ENCODE measurements around the gene BRPF1.

The BRPF1 gene

GRCh38 chr3:9736831-9737230, 5.3 kb downstream of the BRPF1 start:
- DNase-seq (ENCODE audit: low read depth in 2 of 2) = no peak

GRCh38 chr3:9739181-9739580, 7.6 kb downstream of the BRPF1 start:
- no peak for DNase-seq (ENCODE audit: low read depth in 2 of 2)

GRCh38 chr3:9742560-9742959, 11.0 kb downstream of the BRPF1 start:
- DNase-seq (ENCODE audit: low read depth in 2 of 2) = no peak

DNA sequence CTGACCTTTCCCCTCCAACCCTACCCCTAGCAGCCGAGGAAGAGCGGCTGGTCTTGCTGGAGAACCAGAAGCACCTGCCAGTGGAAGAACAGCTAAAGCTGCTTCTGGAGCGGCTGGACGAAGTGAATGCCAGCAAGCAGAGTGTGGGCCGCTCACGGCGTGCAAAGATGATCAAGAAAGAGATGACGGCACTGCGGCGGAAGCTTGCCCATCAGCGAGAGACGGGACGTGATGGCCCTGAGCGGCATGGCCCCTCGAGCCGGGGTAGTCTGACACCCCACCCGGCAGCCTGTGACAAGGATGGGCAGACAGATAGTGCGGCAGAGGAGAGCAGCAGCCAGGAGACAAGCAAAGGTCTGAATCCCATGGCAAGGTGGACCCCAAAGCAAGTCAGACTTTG, 12.0 kb downstream of the BRPF1 start:
- DNase-seq (ENCODE audit: low read depth in 2 of 2) = no peak

- DNase-seq (ENCODE audit: low read depth in 2 of 2) = no peak
Measured at GRCh38 chr3:9744162-9744561, 12.6 kb downstream of the BRPF1 start.

- DNase-seq (ENCODE audit: low read depth in 2 of 2) = no peak
Measured at GRCh38 chr3:9745521-9745920, 14.0 kb downstream of the BRPF1 start.

DNA sequence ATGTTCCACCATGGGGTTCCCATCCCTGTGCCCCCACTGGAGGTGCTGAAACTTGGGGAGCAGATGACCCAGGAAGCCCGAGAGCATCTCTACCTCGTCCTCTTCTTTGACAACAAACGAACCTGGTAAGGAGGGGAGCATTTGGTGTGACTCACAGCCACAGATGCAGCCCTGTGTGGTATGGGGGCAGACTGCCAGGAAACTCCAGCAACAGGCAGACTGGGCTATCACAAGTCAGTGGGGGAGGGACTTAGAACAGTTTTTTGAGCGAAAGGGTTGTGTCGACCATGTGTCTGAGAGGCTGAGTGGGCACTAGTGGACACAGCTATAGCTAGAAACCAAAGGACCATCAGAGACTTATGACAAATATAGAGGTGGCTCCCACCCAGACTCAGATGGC, 14.8 kb downstream of the BRPF1 start:
- DNase-seq (ENCODE audit: low read depth in 2 of 2) = no peak

DNA sequence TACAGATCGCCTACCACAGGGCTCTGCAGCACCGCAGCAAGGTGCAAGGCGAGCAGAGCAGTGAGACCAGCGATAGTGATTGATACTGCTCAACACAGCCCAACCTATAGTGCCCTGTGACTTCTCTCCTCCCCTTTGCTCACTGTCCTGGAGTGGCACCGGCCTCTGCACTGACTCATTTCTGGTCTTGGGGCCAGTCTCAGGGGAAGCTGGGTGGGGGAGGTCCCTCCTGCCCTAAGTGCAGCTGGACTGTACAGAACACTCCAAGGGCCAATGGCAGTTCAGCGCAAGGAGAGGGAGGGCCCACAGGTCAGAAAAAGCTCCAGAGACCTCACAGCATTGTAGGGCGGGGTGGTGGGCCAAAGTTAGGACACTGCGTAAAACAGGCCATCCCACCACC, 15.7 kb downstream of the BRPF1 start:
- DNase-seq (ENCODE audit: low read depth in 2 of 2) = no peak

DNA sequence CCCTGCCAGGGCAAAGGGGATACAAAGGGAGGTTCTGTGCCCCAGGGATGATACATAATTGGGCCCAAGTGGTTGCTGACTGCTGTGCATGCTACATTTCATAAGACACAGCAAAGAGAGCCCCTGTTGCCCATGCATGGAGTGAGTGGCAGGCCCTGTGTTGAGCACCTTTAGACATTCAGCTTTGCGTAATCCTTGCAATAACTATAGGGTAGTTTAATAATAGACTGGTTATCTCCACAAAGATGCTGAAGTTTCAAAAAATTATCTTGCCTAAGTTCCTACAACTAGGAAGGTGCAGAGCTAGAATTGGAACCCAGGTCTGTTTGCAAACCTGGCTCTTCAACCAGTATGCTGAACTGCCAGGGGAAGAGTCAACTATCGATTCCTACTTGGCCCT, 16.5 kb downstream of the BRPF1 start:
- no peak for DNase-seq (ENCODE audit: low read depth in 2 of 2)

GRCh38 chr3:9749296-9749644, 17.7 kb downstream of the BRPF1 start:
- no peak for DNase-seq (ENCODE audit: low read depth in 2 of 2)

DNA sequence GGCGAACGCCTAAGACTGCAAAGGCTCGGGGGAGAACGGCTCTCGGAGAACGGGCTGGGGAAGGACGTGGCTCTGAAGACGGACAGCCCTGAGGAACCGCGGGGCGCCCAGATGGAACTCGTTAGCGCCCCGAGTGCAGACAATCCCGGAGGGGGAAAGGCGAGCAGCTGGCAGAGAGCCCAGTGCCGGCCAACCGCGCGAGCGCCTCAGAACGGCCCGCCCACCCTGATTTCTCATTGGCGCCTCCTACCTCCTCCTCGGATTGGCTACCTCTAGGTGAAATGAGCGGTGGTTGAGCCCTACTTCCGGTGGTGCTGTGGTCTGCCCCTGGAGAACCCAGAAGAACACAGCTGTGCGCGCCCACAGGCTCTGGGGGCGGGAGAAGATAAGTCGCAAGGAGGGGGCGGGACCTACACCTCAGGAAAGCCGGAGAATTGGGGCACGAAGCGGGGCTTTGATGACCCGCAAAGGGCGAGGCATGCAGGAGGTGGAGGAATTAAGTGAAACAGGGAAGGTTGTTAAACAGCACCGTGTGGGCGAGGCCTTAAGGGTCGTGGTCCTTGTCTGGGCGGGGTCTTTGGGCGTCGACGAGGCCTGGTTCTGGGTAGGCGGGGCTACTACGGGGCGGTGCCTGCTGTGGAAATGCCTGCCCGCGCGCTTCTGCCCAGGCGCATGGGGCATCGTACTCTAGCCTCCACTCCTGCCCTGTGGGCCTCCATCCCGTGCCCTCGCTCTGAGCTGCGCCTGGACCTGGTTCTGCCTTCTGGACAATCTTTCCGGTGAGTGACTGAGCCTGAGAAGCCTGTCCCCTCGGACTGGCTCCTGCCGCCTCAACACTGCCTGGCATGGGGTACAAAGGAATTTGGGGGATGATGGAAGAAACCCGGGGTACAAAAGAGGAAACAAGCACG, 18.4 kb downstream of the BRPF1 start, which contains the start of gene OGG1:
OGG1 (plus strand) TSS at position 308 of the 911 bp plus-strand sequence; CDS start at position 643, 335 bp downstream.
- peak; percentile 87 to 96 for DNase-seq (ENCODE audit: low read depth in 2 of 2)

- no peak for DNase-seq (ENCODE audit: low read depth in 2 of 2)
Measured at GRCh38 chr3:9750556-9751411, 19.2 kb downstream of the BRPF1 start.

DNA sequence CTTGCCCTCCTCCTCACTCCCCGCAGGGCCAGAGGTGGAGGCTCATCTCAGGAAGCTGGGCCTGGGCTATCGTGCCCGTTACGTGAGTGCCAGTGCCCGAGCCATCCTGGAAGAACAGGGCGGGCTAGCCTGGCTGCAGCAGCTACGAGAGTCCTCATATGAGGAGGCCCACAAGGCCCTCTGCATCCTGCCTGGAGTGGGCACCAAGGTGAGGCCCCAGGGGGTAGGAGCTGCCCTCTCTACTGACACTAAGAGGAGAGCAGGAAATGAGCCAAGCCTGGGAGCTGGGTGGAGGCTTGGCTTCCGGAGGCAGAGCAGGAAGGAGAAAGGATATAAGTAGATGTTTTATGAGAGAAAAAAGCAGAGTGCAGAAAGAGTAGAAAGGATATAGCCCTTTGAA, 23.1 kb downstream of the BRPF1 start:
- no peak for DNase-seq (ENCODE audit: low read depth in 2 of 2)

GRCh38 chr3:9757427-9757826, 25.9 kb downstream of the BRPF1 start:
- no peak for DNase-seq (ENCODE audit: low read depth in 2 of 2)

DNA sequence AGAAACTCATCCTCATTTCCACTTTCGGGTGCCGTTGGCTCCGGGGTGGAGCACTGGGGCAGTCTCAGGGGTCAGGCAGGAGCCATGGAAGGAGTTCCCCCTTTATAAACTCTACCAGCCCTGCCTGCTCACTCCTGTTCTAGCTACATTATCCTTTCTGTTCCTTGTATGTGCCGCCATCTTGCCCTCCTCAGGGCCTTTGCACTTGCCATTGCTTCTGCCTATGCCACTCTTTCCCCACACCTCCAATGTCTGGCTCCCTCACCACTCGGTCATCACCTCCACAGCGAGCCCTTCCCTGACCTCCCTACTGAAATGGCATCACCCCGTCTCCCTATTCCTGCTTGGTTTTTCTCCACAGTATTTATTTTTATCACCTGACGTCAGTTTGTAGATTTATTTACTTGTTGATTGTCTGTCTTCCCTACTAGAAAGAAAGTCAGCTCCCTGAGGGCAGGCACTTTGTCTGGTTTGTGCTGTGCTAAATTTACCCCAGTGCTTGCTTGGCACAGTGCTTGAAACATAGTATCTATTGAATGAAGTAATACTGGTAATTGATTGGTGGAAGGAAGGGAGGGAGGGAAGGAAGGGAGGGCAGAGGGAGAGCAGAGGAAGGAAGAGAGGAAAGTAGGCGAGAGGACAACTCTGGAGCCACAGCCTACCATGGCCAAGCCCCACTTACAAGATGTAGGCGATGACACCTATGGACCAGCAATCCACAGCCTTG, 29.4 kb downstream of the BRPF1 start:
- DNase-seq (ENCODE audit: low read depth in 2 of 2) = no peak

- DNase-seq (ENCODE audit: low read depth in 2 of 2) = no peak
Measured at GRCh38 chr3:9761919-9762318, 30.4 kb downstream of the BRPF1 start.

GRCh38 chr3:9762871-9763270, 31.3 kb downstream of the BRPF1 start:
- no peak for DNase-seq (ENCODE audit: low read depth in 2 of 2)

GRCh38 chr3:9765865-9766264, 34.3 kb downstream of the BRPF1 start:
- no peak for DNase-seq (ENCODE audit: low read depth in 2 of 2)

DNA sequence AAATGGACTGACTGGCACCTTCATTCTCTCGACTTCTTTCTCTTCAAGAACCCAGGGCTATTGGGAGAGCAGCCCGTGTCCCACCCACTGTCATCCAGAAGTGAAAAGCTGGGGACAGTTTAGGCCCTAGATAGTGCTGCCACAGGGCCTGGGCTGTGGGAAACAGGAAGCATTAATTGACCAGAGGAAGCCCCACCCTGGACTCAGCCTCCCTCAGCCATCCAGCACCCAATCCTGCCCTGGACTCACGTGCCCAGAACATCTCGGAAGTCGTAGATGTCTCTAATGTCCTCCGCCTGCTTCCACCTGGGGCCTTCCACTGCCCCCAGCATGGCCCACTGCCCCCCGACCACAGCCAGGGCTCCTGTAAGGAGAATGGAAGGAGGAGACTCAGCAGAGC, 35.9 kb downstream of the BRPF1 start:
- DNase-seq (ENCODE audit: low read depth in 2 of 2) = no peak

- DNase-seq (ENCODE audit: low read depth in 2 of 2) = no peak
Measured at GRCh38 chr3:9768141-9768775, 36.7 kb downstream of the BRPF1 start.

GRCh38 chr3:9769012-9769411, 37.5 kb downstream of the BRPF1 start:
- DNase-seq (ENCODE audit: low read depth in 2 of 2) = no peak
